Liver (tissue), 9 donors: Measurements from ENCODE around the gene MLXIP. TPM values are rescaled to one million over a fixed set of nuclear protein-coding genes. Genes with fewer than 3 reads are reported as not detected.

Source experiments
- DNase-seq: peaks from one replicate; pipeline ENCODE4 v3.0.0-alpha.2; 2017; ENCODE audit warnings: low spot score
- H3K27ac ChIP-seq, 2 donors: one replicate each; pipeline ENCODE4 v1.7.0; 2013; ENCODE audit warnings: inconsistent platforms in 2 of 2, low read length in 2 of 2, control low read depth in 1 of 2, low read depth in 1 of 2, mild to moderate bottlenecking in 1 of 2
- H3K27me3 ChIP-seq, 4 donors: one replicate each; pipeline versions ENCODE4 v1.6.1 to v1.7.0; 2013; ENCODE audit warnings: low read length in 3 of 4, inconsistent platforms in 1 of 4, mild to moderate bottlenecking in 1 of 4, moderate library complexity in 1 of 4; ENCODE audit not compliant: control insufficient read depth in 4 of 4, insufficient read depth in 4 of 4
- H3K36me3 ChIP-seq, 4 donors: one replicate each; pipeline versions ENCODE4 v1.6.1 to v1.7.0; 2013; ENCODE audit warnings: low read length in 3 of 4, mild to moderate bottlenecking in 3 of 4, low read depth in 1 of 4, moderate library complexity in 1 of 4; ENCODE audit not compliant: control insufficient read depth in 4 of 4, insufficient read depth in 3 of 4
- H3K4me1 ChIP-seq, 4 donors: one replicate each; pipeline versions ENCODE4 v1.6.1 to v1.7.0; 2013; ENCODE audit warnings: low read length in 3 of 4, mild to moderate bottlenecking in 3 of 4, moderate library complexity in 1 of 4; ENCODE audit not compliant: control insufficient read depth in 4 of 4, insufficient read depth in 4 of 4
- H3K4me3 ChIP-seq, 3 donors: one replicate each; pipeline versions ENCODE4 v1.6.1 to v1.7.0; 2013; ENCODE audit warnings: low read length in 3 of 3, control low read depth in 1 of 3, low read depth in 1 of 3, mild to moderate bottlenecking in 1 of 3
- H3K9ac ChIP-seq, 2 donors: one replicate each; pipeline ENCODE4 v1.7.0; 2013; ENCODE audit warnings: low read length in 2 of 2, mild to moderate bottlenecking in 2 of 2, moderate library complexity in 2 of 2, control low read depth in 1 of 2, low read depth in 1 of 2
- H3K9me3 ChIP-seq, 4 donors: one replicate each; pipeline versions ENCODE4 v1.6.1 to v1.7.0; 2013; ENCODE audit warnings: low read length in 3 of 4; ENCODE audit not compliant: control insufficient read depth in 4 of 4
- EGR1 ChIP-seq, 2 donors: IDR thresholded peaks; 2 replicates each; pipeline ENCODE4 v1.6.1; 2016 to 2018; ENCODE audit warnings: antibody characterized with exemption in 2 of 2, low read depth in 2 of 2
- FOXA2 ChIP-seq: IDR thresholded peaks from 2 replicates; pipeline ENCODE4 v1.6.1; 2016; ENCODE audit warnings: antibody characterized with exemption
- GABPA ChIP-seq, 2 donors: IDR thresholded peaks in 1 of 2; conservative IDR thresholded peaks in 1 of 2; 2 replicates each; pipeline ENCODE4 v1.6.1; 2016; ENCODE audit warnings: antibody characterized with exemption in 2 of 2, mild to moderate bottlenecking in 1 of 2, moderate library complexity in 1 of 2
- HNF4A ChIP-seq, 2 donors: conservative IDR thresholded peaks; 2 replicates each; pipeline ENCODE4 v1.6.1; 2016; ENCODE audit warnings: antibody characterized with exemption in 2 of 2, mild to moderate bottlenecking in 2 of 2
- HNF4G ChIP-seq: IDR thresholded peaks from 2 replicates; pipeline ENCODE4 v1.6.1; 2016; ENCODE audit warnings: antibody characterized with exemption
- JUND ChIP-seq, 2 donors: IDR thresholded peaks; 2 replicates each; pipeline ENCODE4 v1.6.1; 2016; ENCODE audit warnings: antibody characterized with exemption in 2 of 2
- NR2F2 ChIP-seq: IDR thresholded peaks from 2 replicates; pipeline ENCODE4 v1.6.1; 2016; ENCODE audit warnings: antibody characterized with exemption
- RAD21 ChIP-seq, 2 donors: IDR thresholded peaks; 2 replicates each; pipeline ENCODE4 v1.6.1; 2016; ENCODE audit warnings: antibody characterized with exemption in 2 of 2, mild to moderate bottlenecking in 2 of 2
- RXRA ChIP-seq, 2 donors: IDR thresholded peaks; 2 replicates each; pipeline ENCODE4 v1.6.1; 2017 to 2018; ENCODE audit warnings: antibody characterized with exemption in 2 of 2, mild to moderate bottlenecking in 1 of 2
- SP1 ChIP-seq: IDR thresholded peaks from 2 replicates; pipeline ENCODE4 v1.6.1; 2018; ENCODE audit warnings: antibody characterized with exemption, mild to moderate bottlenecking
- TAF1 ChIP-seq: conservative IDR thresholded peaks from 2 replicates; pipeline ENCODE4 v1.6.1; 2016; ENCODE audit warnings: antibody characterized with exemption, mild to moderate bottlenecking
- YY1 ChIP-seq: IDR thresholded peaks from 2 replicates; pipeline ENCODE4 v1.6.1; 2016; ENCODE audit warnings: antibody characterized with exemption, mild to moderate bottlenecking
- WGBS: extraction: QIAGEN DNeasy Blood & Tissue Kit; methylation state at CpG from one replicate; pipeline ENCODE4 v1.1.7; 2013; 5-methylcytosine and 5-hydroxymethylcytosine counted together
- polyA plus RNA-seq, 2 donors: library from polyadenylated mRNA; stranded (reverse) in 1 of 2; unstranded in 1 of 2; fragments of 200-250 nt in 1 of 2; fragments of >200 nt in 1 of 2; fragmentation: Nextera tagmentation in 1 of 2; extraction: Ambion mirVana in 1 of 2; gene quantifications; one replicate each; pipeline versions ENCODE4 v1.2.1 to v1.2.3, GENCODE V29; 2013 to 2015
- total RNA-seq, 2 donors: library from RNA; depleted of rRNA; stranded (reverse); fragments of >200 nt; gene quantifications; one replicate each; pipeline ENCODE4 v1.2.3, GENCODE V29; 2014
- TF ChIP-seq, protein P1 (sequence below): IDR thresholded peaks from 2 replicates; pipeline ENCODE4 v1.6.1; 2016; ENCODE audit warnings: antibody characterized with exemption
- TF ChIP-seq, protein P2 (sequence below): IDR thresholded peaks from 2 replicates; pipeline ENCODE4 v1.6.1; 2016; ENCODE audit warnings: antibody characterized with exemption
- TF ChIP-seq, protein P3 (sequence below): fragments of 150-350 bp; IDR thresholded peaks from 2 replicates; pipeline ENCODE4 v1.5.1; 2017; ENCODE audit warnings: improper control_type of control experiment, low read depth, low read length; ENCODE audit not compliant: missing input control
- TF ChIP-seq, protein P4 (sequence below): IDR thresholded peaks from 2 replicates; pipeline ENCODE4 v1.6.1; 2016; ENCODE audit warnings: antibody characterized with exemption
- donor health status: healthy.
- donor health status: healthy.
- donor health status: healthy.
- donor health status: healthy.
- donor health status: healthy.

Gene MLXIP
- total and polyA plus RNA-seq, 4 donors = 10.6 to 19.5 (median 11.0) TPM

DNA sequence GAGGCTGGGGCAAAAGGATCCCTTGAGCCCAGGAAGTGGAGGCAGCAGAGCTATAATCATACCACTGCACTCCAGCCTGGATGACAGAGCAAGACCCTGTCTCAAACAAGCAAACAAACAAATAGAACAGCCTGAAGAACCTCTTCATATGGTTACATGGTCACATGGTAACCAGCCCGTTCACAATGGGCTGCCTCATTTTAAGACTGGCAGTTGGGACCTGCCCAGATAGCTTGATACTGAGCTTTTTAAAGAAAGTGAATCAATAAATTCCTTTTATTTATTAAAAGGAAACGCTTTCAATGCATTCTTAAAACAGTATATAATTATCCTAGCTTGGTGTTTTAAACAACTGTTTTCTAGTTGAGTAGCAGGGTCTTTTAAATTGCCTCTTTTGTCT lies 10.5 kb downstream of the MLXIP start:
- TF ChIP-seq, protein P1, sequence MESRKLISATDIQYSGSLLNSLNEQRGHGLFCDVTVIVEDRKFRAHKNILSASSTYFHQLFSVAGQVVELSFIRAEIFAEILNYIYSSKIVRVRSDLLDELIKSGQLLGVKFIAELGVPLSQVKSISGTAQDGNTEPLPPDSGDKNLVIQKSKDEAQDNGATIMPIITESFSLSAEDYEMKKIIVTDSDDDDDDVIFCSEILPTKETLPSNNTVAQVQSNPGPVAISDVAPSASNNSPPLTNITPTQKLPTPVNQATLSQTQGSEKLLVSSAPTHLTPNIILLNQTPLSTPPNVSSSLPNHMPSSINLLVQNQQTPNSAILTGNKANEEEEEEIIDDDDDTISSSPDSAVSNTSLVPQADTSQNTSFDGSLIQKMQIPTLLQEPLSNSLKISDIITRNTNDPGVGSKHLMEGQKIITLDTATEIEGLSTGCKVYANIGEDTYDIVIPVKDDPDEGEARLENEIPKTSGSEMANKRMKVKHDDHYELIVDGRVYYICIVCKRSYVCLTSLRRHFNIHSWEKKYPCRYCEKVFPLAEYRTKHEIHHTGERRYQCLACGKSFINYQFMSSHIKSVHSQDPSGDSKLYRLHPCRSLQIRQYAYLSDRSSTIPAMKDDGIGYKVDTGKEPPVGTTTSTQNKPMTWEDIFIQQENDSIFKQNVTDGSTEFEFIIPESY = no peak
- TF ChIP-seq TAF1 = no peak
- no peak for TF ChIP-seq SP1
- TF ChIP-seq, protein P2, sequence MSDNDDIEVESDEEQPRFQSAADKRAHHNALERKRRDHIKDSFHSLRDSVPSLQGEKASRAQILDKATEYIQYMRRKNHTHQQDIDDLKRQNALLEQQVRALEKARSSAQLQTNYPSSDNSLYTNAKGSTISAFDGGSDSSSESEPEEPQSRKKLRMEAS = no peak
- no peak for TF ChIP-seq YY1
- TF ChIP-seq RAD21 (IDR thresholded peaks at IDR 0.05) = no peak
- TF ChIP-seq NR2F2 = no peak
- no peaks in the 10 kb centered on the region for H3K27me3 ChIP-seq
- DNase-seq = no peak
- H3K9me3 ChIP-seq = no peaks in the 10 kb centered on the region
- WGBS = 78% methylated on average over 2 of the region's 2 CpGs
- no peak overlapping the region for H3K4me3 ChIP-seq
- H3K36me3 ChIP-seq = peaks cover 0 to 9% (median 6%) of the 10 kb centered on the region in 4 donors
- peaks cover 0 to 4% (median under 1%) of the 10 kb centered on the region in 4 donors for H3K4me1 ChIP-seq
- no peak overlapping the region for H3K9ac ChIP-seq
- no peak overlapping the region for H3K27ac ChIP-seq

DNA sequence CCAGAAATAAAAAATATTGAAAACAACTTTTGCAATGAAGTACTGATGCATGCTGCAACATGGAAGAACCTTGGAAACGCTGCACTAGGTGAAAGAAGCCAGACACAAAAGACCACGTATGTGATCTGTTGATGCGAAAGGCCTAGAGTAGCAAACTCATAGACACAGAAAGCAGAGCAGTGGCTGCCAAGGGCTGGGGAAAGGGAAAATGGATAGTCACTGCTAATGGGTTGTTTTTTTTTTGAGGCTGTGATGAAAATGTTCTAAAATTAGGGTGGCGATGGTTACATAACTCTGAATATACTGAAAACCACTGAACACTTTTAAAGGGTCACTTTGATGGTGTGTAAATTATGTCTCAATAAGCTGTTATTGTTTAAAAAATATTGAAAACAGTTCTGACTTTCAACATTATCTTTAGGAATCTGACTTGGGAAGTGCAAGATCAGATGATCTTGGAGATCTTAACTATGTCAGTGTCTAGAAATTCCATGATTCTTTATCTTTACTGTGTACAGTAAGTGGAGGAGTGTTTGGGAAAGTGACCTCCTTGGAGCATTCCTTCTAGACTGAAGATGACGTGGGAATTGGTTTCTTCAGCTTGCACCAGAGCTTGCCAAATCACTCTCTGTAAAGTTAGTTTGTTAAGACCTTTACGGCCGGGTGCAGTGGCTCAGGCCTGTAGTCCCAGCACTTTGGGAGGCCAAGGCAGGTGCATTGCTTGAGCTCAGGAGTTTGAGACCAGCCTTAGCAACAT lies 12.4 kb downstream of the MLXIP start:
- Histone ChIP-seq H3K9me3 (no peaks in the 10 kb centered on the region), H3K27ac (no peak overlapping the region), H3K36me3 (peaks cover 0 to 5% (median 3%) of the 10 kb centered on the region in 4 donors), H3K4me1 (peaks cover 0 to 4% (median under 1%) of the 10 kb centered on the region in 4 donors), H3K4me3 (no peak overlapping the region), H3K27me3 (no peaks in the 10 kb centered on the region), H3K9ac (no peak overlapping the region)
- DNase-seq = no peak
- TF ChIP-seq, protein P1 = no peak
- TF ChIP-seq EGR1 (IDR thresholded peaks at IDR 0.05; ENCODE audit: low read depth in 2 of 2) = no peak
- 81% methylated on average over 7 of the region's 7 CpGs for WGBS

DNA sequence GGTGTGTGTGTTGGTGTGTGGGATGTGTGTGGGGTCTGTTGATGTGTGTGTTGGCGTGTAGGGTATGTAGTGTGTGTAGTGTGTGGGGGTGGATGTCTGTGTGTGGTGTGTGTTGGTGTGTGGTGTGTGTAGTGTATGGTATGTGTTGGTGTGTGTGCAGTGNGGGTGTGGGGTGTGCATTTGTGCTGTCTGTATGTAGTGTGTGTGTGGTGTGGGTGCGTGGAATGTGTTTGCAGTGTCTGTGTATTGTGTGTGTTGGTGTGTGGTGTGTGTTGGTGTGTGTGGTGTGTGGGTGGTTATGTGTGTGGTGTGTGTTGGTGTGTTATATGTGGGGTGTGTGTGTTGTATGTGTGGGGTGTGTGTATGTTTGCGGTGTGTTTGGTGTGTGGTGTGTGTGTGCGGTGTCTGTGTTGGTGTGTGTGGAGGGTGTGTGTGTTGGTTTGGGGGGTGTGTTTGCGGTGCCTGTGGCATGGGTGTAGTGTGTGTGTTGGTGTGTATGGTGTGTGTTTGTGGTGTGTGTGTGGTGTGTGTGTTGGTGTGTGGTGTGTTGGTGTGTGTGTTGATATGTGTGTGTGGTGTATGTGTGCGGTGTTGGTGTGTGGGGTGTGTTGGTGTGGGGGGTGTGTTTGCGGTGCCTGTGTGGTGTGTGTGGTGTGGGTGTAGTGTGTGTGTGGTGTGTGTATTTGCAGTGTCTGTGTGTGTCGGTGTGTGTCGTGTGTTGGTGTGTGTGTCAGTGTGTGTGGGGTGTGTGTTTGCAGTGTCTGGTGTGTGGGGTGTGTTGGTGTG lies 14.7 kb downstream of the MLXIP start:
- H3K4me1 ChIP-seq = peaks cover 9 to 26% (median 16%) of the 10 kb centered on the region in 4 donors

More for the DNA sequence above, 14.7 kb downstream of the MLXIP start:
- H3K9ac ChIP-seq = no peak overlapping the region
- DNase-seq = no peak
- 91% methylated on average over 9 of the region's 9 CpGs for whole genome bisulfite sequencing
- H3K27me3 ChIP-seq = no peaks in the 10 kb centered on the region
- TF ChIP-seq, protein P3, sequence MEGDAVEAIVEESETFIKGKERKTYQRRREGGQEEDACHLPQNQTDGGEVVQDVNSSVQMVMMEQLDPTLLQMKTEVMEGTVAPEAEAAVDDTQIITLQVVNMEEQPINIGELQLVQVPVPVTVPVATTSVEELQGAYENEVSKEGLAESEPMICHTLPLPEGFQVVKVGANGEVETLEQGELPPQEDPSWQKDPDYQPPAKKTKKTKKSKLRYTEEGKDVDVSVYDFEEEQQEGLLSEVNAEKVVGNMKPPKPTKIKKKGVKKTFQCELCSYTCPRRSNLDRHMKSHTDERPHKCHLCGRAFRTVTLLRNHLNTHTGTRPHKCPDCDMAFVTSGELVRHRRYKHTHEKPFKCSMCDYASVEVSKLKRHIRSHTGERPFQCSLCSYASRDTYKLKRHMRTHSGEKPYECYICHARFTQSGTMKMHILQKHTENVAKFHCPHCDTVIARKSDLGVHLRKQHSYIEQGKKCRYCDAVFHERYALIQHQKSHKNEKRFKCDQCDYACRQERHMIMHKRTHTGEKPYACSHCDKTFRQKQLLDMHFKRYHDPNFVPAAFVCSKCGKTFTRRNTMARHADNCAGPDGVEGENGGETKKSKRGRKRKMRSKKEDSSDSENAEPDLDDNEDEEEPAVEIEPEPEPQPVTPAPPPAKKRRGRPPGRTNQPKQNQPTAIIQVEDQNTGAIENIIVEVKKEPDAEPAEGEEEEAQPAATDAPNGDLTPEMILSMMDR = no peak
- no peak for TF ChIP-seq JUND (IDR thresholded peaks at IDR 0.05)
- TF ChIP-seq YY1 = no peak
- no peak for TF ChIP-seq HNF4A (conservative IDR thresholded peaks at IDR 0.05)
- TF ChIP-seq EGR1 (IDR thresholded peaks at IDR 0.05; ENCODE audit: low read depth in 2 of 2) = no peak
- TF ChIP-seq SP1 = no peak
- TF ChIP-seq TAF1 = no peak
- no peak for TF ChIP-seq GABPA (IDR thresholded peaks at IDR 0.05 in 1 of 2, conservative IDR thresholded peaks at IDR 0.05 in 1 of 2)
- TF ChIP-seq, protein P2 = no peak
- TF ChIP-seq, protein P4, sequence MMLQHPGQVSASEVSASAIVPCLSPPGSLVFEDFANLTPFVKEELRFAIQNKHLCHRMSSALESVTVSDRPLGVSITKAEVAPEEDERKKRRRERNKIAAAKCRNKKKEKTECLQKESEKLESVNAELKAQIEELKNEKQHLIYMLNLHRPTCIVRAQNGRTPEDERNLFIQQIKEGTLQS = no peak
- TF ChIP-seq FOXA2 = no peak
- no peak for TF ChIP-seq NR2F2
- no peak for TF ChIP-seq HNF4G
- no peak for TF ChIP-seq RXRA (IDR thresholded peaks at IDR 0.05)
- H3K36me3 ChIP-seq = peaks cover 0 to 2% (median 2%) of the 10 kb centered on the region in 4 donors
- H3K27ac ChIP-seq = no peak overlapping the region
- no peaks in the 10 kb centered on the region for H3K9me3 ChIP-seq
- H3K4me3 ChIP-seq = no peak overlapping the region
